ENCODE results near the gene MCM3.

The MCM3 gene

GRCh38 chr6:52284460-52285176 lies at the start of gene MCM3:
MCM3 (minus strand) TSS chr6:52284742; CDS start chr6:52284674, 68 bp downstream.
- peak; percentile 83 to 96 for DNase-seq (ENCODE audit: low read depth in 1 of 2, low spot score in 1 of 2)

- DNase-seq (ENCODE audit: low read depth in 1 of 2, low spot score in 1 of 2): no peak
Observed at GRCh38 chr6:52333840-52334200, 49.3 kb upstream of the MCM3 start.

GRCh38 chr6:52331793-52332457 lies 47.4 kb upstream of the MCM3 start:
- no peak for DNase-seq (ENCODE audit: low read depth in 1 of 2, low spot score in 1 of 2)

DNA sequence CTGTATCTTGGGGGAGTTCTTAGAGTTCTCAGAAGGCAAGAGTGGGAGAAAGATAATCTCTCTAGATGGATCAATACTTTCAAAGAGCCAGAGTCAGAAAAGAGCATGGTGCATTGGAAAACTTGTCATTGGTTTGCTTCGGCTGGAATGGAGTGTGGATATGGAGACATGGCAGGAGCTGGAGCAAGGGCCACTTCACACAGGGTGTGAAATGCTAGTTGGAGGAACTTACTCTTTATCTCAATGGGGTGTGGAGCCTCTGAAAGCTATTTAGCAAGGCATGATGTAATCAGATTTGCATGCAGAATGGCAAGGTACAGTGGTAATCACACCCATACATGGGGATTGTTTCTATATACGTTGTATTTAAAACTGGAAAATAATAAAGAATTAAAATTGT lies 45.9 kb upstream of the MCM3 start:
- no peak for DNase-seq (ENCODE audit: low read depth in 1 of 2, low spot score in 1 of 2)

- no peak for DNase-seq (ENCODE audit: low read depth in 1 of 2, low spot score in 1 of 2)
Observed at GRCh38 chr6:52328729-52329128, 44.2 kb upstream of the MCM3 start.

DNA sequence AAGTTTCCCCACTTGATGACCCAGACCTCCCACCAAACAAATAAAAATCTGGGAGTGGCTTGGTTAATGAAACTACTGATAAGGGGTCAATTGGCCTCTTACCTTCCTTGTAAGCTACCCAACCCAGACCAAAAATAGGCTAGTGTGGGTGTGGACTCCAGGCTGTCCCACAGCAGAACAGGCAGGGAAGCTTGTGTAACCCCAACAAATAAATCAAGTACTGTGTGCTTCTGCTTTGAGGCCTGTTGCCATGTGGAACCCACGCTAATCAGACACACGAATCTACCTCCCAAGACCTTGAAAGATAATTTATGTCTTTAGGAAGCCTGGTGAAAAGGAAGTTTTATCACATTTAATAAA lies 43.7 kb upstream of the MCM3 start:
- DNase-seq (ENCODE audit: low read depth in 1 of 2, low spot score in 1 of 2): no peak

DNA sequence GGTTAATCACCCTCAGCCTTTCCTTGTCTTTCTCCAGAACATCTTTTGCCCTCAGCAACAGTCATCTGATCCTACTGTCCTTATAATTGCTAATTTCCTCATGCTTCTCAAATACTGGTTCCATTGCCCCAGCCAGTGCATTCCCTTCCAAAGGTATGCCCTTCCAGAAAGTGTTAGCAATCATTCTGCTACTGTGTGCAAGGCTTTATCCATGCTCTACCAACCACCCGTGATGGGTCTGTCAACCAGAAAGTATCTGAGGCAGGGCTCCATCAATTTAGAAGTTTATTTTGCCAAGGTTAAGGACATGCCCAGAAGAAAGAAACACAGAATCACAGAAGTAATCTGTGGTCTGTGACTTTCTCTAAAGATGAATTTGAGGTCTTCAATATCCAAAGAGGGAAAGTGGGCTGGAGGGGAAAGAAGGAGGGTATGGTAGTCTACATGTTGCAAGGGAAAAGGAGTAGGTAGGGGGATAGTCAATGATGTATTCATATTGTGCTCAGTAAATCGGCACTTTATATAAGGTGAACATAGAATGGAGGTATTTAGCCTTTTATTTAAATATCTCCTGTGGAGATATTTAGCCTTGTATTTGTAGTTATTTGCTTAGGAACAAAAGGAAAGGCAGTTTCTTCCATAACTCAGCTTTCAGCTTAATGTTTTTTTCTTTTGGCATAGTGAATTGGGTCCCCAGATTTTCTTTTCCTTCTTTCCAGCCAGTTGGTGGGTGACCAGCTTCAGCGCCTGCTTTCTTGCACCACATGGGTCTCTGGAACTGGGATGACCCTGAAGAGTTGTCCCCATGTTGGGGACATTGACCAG lies 42.2 kb upstream of the MCM3 start:
- no peak for DNase-seq (ENCODE audit: low read depth in 1 of 2, low spot score in 1 of 2)

GRCh38 chr6:52325695-52326471 lies 41.3 kb upstream of the MCM3 start:
- no peak for DNase-seq (ENCODE audit: low read depth in 1 of 2, low spot score in 1 of 2)

- no peak for DNase-seq (ENCODE audit: low read depth in 1 of 2, low spot score in 1 of 2)
Observed at GRCh38 chr6:52324189-52324588, 39.6 kb upstream of the MCM3 start.

- no peak for DNase-seq (ENCODE audit: low read depth in 1 of 2, low spot score in 1 of 2)
Observed at GRCh38 chr6:52317841-52318581, 33.5 kb upstream of the MCM3 start.

DNA sequence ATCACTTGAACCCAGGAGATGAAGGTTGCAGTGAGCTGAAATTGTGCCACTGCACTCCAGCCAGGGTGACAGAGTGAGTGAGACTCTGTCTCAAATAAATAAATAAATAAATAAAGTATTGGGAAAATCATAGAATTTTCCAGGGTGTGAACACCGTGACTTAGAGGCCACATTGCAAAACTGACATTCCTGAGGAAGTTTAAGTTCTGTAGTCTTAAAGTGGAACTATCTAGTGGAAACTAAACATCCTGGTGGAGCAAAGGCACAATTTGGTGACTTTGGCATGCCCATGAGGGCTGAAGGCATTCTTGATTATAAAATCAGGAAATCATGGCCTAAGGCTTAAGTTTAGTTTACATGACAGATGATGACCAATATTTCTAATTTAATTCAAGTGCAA lies 32.7 kb upstream of the MCM3 start:
- DNase-seq (ENCODE audit: low read depth in 1 of 2, low spot score in 1 of 2): no peak

GRCh38 chr6:52314752-52315151 lies 30.2 kb upstream of the MCM3 start:
- no peak for DNase-seq (ENCODE audit: low read depth in 1 of 2, low spot score in 1 of 2)

DNA sequence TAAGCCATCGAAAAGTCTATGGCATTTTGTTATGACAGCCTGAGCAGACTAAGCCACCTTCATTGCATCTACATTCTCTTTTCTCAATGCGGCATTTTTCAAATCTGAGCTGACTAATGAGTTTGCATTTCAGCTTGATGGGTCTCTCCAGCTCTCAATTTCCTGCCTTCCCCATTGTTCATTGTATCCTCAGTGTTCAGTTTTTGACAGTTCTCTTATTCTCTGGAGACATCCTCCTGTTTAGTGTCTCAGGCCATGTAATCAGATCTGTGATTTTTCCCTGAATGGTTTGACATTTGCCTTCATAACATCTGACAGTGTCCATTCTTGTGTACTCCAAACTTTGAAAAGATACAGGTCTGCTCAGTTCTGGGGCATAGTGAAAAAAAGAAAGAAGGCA lies 27.9 kb upstream of the MCM3 start:
- DNase-seq (ENCODE audit: low read depth in 1 of 2, low spot score in 1 of 2): no peak

GRCh38 chr6:52310932-52311331 lies 26.4 kb upstream of the MCM3 start:
- DNase-seq (ENCODE audit: low read depth in 1 of 2, low spot score in 1 of 2): no peak

- DNase-seq (ENCODE audit: low read depth in 1 of 2, low spot score in 1 of 2): no peak
Observed at GRCh38 chr6:52307900-52308372, 23.4 kb upstream of the MCM3 start.

DNA sequence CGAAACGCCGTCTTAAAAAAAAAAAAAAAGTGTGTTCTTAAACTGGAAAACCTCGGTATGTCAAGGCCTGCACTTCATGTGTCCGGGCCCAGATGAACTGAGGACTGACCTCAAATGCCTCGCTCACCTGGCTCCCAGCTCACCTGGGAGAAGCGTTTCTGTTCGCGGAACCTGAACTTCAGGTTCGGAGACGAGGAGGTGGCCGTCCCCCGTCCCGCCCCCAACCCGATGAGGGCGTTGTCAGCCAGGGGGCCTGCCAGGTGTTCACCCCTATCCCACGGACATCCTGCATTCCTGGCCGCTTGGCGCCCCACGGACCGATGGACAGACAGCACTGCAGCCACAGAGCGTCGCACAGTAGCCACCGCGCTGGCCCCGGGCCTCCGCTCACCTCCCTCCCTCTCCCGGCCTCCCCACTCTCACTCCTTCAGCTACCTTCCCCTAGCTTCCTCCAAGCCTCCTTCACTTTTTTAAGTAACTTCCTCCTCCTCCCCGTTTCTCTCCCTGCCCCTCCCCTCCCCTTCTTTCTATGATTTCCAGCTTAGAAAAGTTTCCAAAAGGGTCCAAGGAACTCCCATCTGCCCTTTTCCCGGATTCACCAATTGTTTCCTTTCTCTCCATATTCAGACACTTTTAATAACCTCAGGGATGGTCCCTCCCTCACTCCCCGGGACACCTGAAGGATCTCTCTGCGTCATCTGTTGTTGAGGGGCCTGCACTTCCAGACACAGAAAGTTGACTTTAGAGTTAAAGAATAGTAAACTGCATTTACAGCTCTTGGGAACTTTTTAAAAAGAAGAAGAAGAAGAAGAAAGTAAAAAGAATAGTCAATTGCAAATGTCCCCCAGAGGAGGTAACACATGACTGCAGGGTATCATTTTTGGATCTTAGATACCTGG lies 22.7 kb upstream of the MCM3 start:
- no peak for DNase-seq (ENCODE audit: low read depth in 1 of 2, low spot score in 1 of 2)

GRCh38 chr6:52305948-52306767 lies 21.6 kb upstream of the MCM3 start:
- no peak for DNase-seq (ENCODE audit: low read depth in 1 of 2, low spot score in 1 of 2)

DNA sequence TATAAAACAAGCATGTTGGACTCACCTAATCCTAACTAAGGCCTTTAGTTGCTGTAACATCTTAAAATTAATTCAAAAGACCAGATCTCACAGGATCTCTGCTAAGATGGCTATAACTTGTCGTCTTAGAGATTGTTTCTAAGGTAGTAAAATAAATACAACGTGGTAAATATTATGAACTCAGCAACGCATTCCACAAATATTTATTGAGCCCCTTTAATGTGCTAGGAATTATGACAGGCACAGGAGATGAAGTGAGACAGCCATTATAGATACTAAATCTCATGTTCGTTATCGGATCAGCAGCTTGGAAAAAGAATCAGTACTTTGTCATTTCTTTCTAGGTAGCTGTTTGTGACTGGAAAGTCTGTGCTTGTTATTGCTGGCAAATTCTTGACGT lies 20.9 kb upstream of the MCM3 start:
- DNase-seq (ENCODE audit: low read depth in 1 of 2, low spot score in 1 of 2): no peak

DNA sequence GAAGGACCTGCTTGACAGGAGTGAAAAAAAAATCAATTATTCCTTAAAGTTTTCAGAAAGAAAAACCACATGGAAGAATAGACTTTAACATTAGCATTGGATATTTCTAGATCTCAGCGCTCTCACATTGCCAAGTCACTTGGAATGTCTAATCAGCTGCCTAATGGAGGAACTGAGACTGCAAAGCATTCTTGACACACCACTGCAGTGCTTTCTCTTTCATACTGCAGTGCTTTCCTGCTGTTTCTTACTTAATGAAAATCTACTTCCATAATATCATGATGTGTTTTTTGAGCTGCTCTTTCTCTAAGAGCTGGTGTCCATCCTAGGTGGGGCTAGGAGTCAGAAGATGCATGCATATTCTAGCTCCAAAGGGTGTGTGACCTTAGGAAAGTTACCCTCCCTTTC lies 20.4 kb upstream of the MCM3 start:
- no peak for DNase-seq (ENCODE audit: low read depth in 1 of 2, low spot score in 1 of 2)
